Measurements from ENCODE around the gene SLF1.

DNA sequence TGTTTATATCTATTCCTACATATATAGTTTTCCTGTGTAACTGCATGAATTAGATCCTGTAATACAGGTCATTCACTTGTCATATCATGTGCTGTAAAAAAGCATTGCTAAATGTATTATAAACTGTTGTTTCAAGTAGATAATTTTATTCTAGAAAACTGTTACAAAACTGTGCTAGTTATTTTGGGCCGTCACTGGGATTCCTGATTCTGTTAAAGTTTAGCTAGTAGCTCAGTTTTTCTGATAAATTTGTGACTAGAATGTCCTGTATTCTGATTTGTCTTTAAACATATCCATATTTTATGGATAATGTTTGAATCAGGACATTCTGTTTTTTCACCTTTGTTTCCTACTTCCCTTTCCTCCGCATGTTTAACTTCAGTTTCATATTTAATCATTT is 5.4 kb downstream of the SLF1 start:
- no peak for TF ChIP-seq GATA2 (IDR thresholded peaks at IDR 0.05; ENCODE audit: low read depth, low read length)
- TF ChIP-seq GATA3 (IDR thresholded peaks at IDR 0.05; ENCODE audit: low read depth, low read length), result no peak
